SU-DHL-6 (cell line): ENCODE results near the gene CYP4F12.

ENCODE experiments used
- EZH2phosphoT487 ChIP-seq: fragments of 200-600 bp; sonication (generic), shearing (Covaris generic); conservative IDR thresholded peaks from 2 replicates; pipeline ENCODE4 v1.6.1; 2018; ENCODE audit warnings: mild to moderate bottlenecking, antibody characterized with exemption, low read length, moderate library complexity, mixed read lengths
- TF ChIP-seq, protein P1 (sequence below): fragments of 200-600 bp; sonication (generic); IDR thresholded peaks from one replicate; pipeline ENCODE4 v1.5.1; 2017; ENCODE audit warnings: antibody characterized with exemption, mild to moderate bottlenecking, low read length, moderate library complexity; ENCODE audit not compliant: insufficient read depth, poor library complexity, severe bottlenecking

DNA sequence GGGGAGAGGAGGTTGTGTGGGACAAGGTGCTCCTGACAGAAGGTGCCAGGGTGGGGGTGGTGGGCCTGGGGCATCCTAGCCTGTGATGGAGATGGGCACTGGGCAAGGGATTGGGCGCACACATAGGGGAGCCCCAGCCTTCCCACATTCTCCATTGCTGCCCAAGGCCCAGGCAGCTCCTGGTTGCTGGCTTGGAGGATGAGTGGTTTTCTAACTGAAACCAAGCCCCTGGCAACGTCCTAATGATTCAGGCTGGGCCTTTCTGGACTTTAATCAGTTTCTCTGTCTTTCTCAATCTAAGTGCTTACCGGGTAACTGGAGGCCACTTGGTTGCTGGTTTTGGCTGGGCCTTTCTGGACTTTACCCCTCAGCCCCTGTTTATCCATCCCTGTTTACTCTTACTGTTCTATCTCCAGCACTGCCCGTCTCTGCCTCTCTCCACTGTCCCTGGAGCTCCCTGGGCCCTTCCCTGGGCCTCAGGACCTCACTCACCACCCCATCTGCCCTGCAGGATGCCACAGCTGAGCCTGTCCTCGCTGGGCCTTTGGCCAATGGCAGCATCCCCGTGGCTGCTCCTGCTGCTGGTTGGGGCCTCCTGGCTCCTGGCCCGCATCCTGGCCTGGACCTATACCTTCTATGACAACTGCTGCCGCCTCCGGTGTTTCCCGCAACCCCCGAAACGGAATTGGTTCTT, 31.8 kb upstream of the CYP4F12 start:
- TF ChIP-seq, protein P1, sequence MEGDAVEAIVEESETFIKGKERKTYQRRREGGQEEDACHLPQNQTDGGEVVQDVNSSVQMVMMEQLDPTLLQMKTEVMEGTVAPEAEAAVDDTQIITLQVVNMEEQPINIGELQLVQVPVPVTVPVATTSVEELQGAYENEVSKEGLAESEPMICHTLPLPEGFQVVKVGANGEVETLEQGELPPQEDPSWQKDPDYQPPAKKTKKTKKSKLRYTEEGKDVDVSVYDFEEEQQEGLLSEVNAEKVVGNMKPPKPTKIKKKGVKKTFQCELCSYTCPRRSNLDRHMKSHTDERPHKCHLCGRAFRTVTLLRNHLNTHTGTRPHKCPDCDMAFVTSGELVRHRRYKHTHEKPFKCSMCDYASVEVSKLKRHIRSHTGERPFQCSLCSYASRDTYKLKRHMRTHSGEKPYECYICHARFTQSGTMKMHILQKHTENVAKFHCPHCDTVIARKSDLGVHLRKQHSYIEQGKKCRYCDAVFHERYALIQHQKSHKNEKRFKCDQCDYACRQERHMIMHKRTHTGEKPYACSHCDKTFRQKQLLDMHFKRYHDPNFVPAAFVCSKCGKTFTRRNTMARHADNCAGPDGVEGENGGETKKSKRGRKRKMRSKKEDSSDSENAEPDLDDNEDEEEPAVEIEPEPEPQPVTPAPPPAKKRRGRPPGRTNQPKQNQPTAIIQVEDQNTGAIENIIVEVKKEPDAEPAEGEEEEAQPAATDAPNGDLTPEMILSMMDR, result no peak
- TF ChIP-seq EZH2phosphoT487, result no peak
